ENCODE data around the gene SLC10A7.

- TF ChIP-seq CTCF (IDR thresholded peaks at IDR 0.05; ENCODE audit: insufficient read depth, low read depth, low read length), result no peak
- TF ChIP-seq EZH2 (IDR thresholded peaks at IDR 0.05; ENCODE audit: insufficient read depth, low read length), result no peak
Measured at GRCh38 chr4:146292508-146292907, 229.2 kb downstream of the SLC10A7 start.
